Epithelial cell of umbilical artery (primary cell): ENCODE measurements around the gene RPS16. TPM values are rescaled to one million over a fixed set of nuclear protein-coding genes. Genes with fewer than 3 reads are reported as not detected.

Experiments
- total RNA-seq: library from RNA; depleted of rRNA; stranded (reverse); fragments of >200 nt; gene quantifications from 2 replicates; pipeline ENCODE4 v1.2.3, GENCODE V29; 2014

Gene RPS16
- total RNA-seq = 92.9 and 226 TPM in 2 replicates

GRCh38 chr19:39435499-39436349 is at the start of gene RPS16:
Gene RPS16 (minus strand): TSS chr19:39435949. CDS start chr19:39435895, 54 bp downstream.

DNA sequence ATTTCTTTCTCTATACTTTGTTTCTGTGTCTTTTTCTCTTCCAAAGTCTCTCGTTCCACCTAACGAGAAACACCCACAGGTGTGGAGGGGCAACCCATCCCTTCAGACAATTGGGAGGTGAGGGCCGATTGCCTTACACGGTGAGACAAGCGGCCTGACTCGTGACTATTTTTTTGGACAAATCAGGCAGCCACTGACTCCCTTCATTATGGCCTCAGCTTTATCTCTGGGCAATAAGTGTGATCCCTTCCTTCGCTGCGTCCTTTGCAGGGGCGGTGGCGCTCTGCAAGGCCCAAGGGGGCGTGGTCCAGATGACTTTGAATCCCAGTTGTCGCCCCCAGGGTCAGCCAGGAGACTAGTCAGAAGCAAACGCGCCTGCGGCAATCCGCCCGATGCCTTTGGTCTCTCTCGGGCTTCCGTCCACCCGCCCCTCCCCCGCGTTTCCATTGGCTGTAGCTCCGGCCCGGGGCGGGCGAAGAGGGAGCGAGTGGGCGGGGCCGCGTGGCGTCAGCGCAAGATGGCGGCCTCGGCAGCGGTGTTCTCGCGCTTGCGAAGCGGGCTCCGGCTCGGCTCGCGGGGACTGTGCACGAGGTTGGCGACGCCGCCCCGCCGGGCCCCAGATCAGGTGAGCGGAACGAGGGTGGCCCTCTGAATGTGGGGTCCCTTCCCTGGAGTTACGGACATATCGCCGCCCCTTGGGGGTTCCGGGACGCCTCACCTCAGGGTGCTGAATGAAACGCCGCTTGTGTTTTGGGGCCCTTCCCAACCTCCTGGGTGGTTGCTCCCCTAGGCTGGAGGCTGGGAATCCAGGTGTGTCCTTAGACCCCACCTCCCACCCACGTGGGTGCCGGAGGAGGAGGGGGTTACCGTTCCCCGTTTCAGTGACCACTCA is 44.8 kb upstream of the RPS16 start, which contains the start of gene TIMM50:
Gene TIMM50, plus strand, starts transcription at position 502 of the 892 bp plus-strand sequence. Its CDS starts 16 bp downstream, at position 518.

DNA sequence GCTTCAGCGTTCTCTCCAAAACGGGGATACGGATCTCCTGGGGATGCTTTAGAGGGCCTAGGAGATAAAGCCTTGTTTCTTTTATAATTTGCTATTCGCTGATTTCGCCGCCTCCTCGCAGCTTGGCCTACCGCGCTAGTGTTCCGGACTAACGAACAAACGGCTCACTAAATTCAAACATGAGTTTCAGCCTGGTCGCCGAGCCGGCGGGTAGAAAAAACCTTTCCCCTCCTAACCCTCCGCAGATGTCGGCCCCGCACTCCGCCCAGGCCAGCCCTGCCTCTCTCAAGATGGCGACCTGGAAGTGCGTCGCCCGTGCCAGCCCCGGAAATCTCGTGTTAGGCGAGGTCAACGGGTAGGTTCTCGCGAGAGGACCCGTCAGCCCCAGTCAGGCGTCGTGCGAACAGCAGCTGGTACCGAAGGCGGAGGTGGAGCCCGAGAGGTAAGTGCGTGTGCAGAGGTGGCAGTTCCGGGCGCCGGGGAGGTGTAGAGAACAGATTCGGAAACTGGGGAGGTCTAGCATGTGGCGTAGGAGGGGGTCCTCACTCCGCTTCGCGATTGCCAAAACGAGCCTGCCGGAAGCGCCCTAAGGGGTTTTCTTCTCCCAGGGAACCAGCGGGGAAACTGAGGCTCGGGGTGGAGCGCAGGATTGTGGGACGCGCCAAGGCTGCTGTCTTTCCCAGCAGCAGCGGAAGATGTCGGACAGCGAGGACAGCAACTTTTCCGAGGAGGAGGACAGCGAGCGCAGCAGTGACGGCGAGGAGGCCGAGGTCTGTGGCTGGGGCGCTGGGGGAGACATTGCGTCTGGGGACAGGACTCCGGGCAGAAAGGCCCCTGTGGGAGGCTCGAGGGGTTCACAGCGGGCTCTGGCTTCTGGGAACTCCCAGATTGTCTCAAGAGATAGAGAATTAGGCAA is 9.7 kb upstream of the RPS16 start, which contains the start of gene SUPT5H:
Gene SUPT5H, plus strand, starts transcription at position 387 of the 916 bp plus-strand sequence. Its CDS starts 309 bp downstream, at position 696.

DNA sequence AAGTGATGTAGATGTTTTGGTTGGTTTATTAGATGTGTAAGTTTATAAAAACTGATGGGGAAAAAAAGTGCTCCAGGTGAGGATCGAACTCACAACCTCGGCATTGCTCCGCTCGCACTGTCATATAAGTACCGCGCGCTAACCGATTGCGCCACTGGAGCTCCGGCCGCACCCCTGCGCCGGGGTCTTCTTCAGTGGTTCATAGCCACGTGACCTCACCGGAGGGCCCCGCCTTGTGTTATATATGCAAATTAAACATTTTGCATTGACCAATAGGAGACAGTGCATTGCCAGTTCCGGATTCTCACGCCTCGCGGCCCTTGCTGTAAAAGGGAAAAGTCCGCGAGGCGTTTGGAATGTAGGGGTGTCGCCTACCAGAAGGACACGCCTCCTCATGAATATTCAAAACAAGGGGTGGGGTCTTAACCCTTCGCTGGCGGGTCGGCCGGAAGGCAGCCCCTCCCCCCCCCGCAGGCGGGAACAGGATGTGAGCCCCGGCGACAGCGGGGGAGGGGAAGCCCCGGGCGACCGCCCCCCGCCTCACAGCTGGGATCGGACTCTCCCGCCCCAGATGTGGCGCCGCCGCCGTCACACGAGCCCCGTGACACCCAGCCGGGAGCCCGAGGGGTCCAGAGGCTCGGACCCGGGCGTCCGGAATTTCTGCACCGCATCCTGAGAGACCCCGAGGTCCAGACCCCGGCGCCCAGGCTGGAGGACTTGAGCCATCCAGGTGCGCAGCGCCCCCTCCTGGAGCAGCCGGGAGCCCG is 23.5 kb downstream of the RPS16 start, which contains the start of gene PLEKHG2:
Gene PLEKHG2, plus strand, starts transcription at position 570 of the 767 bp plus-strand sequence. CDS start 1,418 bp downstream, outside the sequence.

GRCh38 chr19:39406656-39407409 is 28.9 kb downstream of the RPS16 start, which contains the start of gene ZFP36:
Gene ZFP36 (plus strand): TSS chr19:39406847. CDS start chr19:39406905, 58 bp downstream.

DNA sequence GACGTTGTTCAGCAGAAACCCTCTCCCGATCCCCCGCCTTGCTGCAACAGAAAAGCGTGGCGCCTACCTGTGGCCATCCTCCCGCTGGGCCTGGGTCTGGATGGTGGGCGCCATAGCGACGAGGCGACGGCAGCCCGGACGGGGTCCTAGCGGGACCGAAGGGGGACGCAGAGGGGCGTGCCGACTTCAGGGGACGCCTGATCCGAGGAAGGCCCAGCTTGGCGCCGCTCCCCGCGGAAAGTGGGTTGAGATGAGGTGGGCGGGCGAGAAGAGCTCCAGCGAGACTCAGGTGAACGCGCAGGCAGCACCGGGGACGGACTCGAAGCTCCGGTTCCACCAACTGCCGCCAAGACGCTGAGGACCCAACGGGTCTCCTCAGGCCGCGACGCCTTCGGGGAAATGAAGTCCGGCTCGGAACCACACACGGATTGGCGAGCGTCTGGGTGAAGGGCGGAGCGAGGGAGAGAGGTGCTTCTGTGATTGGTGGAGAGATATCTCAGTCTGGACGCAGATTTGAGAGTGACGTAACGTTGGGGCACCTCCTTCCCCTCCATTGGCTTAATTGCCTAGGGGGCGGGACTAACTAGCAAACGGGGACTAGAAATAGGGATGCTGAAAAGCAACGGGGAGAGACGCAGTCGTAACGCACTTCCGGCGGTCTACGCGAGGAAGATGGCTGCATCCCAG is 44.9 kb downstream of the RPS16 start, which contains the start of the genes MED29 and PAF1:
Gene MED29, plus strand, starts transcription at position 628 of the 687 bp plus-strand sequence. Its CDS starts 45 bp downstream, at position 673.
Gene PAF1, minus strand, starts transcription at position 356 of the 687 bp plus-strand sequence. Its CDS starts 242 bp downstream, at position 114.

Other genes with a start within 250 kb of the RPS16 start
- gene NCCRP1, start 239.0 kb downstream of the RPS16 start, total RNA-seq = not detected in 2 replicates
- not detected in 2 replicates for gene SYCN, start 231.7 kb downstream of the RPS16 start, total RNA-seq
- not detected in 2 replicates for gene IFNL3, start 190.9 kb downstream of the RPS16 start, total RNA-seq
- gene IFNL4, start 187.1 kb downstream of the RPS16 start, total RNA-seq = 0.30 TPM in 1 of 2 replicates, not detected in the other
- not detected in 2 replicates for gene IFNL2, start 167.6 kb downstream of the RPS16 start, total RNA-seq
- gene IFNL1, start 139.5 kb downstream of the RPS16 start, total RNA-seq = not detected in 2 replicates
- gene LRFN1, start 115.1 kb downstream of the RPS16 start, total RNA-seq = under 0.01 and 0.15 TPM in 2 replicates
- gene GMFG, start 99.9 kb downstream of the RPS16 start, total RNA-seq = 16.3 and 45.5 TPM in 2 replicates
- gene SAMD4B, start 93.5 kb downstream of the RPS16 start, total RNA-seq = 19.8 and 23.7 TPM in 2 replicates
- gene PAF1, start 44.8 kb downstream of the RPS16 start, total RNA-seq = 30.2 and 40.1 TPM in 2 replicates
- 11.7 and 13.2 TPM in 2 replicates for gene MED29, start 44.6 kb downstream of the RPS16 start, total RNA-seq
- 0.32 TPM in 1 of 2 replicates, not detected in the other for gene ZFP36, start 29.1 kb downstream of the RPS16 start, total RNA-seq
- 8.4 and 12.7 TPM in 2 replicates for gene PLEKHG2, start 23.3 kb downstream of the RPS16 start, total RNA-seq
- gene SUPT5H, start 9.6 kb upstream of the RPS16 start, total RNA-seq = 51.3 and 69.6 TPM in 2 replicates
- 73.7 and 97.6 TPM in 2 replicates for gene TIMM50, start 44.9 kb upstream of the RPS16 start, total RNA-seq
- 0.15 and 0.65 TPM in 2 replicates for gene DLL3, start 63.0 kb upstream of the RPS16 start, total RNA-seq
- gene SELENOV, start 79.2 kb upstream of the RPS16 start, total RNA-seq = not detected in 2 replicates
- gene EID2B, start 96.9 kb upstream of the RPS16 start, total RNA-seq = 2.3 and 4.4 TPM in 2 replicates
- gene EID2, start 104.2 kb upstream of the RPS16 start, total RNA-seq = 13.3 and 25.8 TPM in 2 replicates
- gene LGALS13, start 166.6 kb upstream of the RPS16 start, total RNA-seq = not detected in 2 replicates
- gene LGALS16, start 220.0 kb upstream of the RPS16 start, total RNA-seq = not detected in 2 replicates